Body of pancreas (tissue), 4 donors: ENCODE measurements around the gene GTF2IRD1. TPM values are rescaled to one million over a fixed set of nuclear protein-coding genes. Genes with fewer than 3 reads are reported as not detected.

Source experiments
- ATAC-seq: fragments of 150-250 bp; one replicate; pipeline ENCODE4 v1.9.1; 2016
- DNase-seq, 4 donors: peaks; one replicate each; pipeline ENCODE4 v3.0.0-alpha.2; 2019
- H3K27ac ChIP-seq, 4 donors: fragments of 200-600 bp; sonication (generic); 1 replicate in 3 of 4; 2 replicates in 1 of 4; pipeline versions ENCODE4 v1.5.1 to v1.6.1; 2016 to 2019; ENCODE audit warnings: mild to moderate bottlenecking in 1 of 4, mixed read lengths in 1 of 4, moderate library complexity in 1 of 4
- H3K27me3 ChIP-seq, 2 donors: fragments of 200-600 bp; sonication (generic); one replicate each; pipeline ENCODE4 v1.6.0; 2016; ENCODE audit warnings: mild to moderate bottlenecking in 1 of 2
- H3K36me3 ChIP-seq, 2 donors: fragments of 200-600 bp; sonication (generic); replicated peaks in 1 of 2; 2 replicates each; pipeline ENCODE4 v1.5.1; 2016; ENCODE audit warnings: low read depth in 2 of 2; ENCODE audit not compliant: insufficient read depth in 1 of 2
- H3K4me1 ChIP-seq: fragments of 200-600 bp; sonication (generic); one replicate; pipeline ENCODE4 v1.6.0; 2016
- H3K4me3 ChIP-seq, 2 donors: fragments of 200-600 bp; sonication (generic); 1 replicate in 1 of 2; 2 replicates in 1 of 2; pipeline ENCODE4 v1.5.1; 2016 to 2019
- H3K9me3 ChIP-seq, 3 donors: fragments of 200-600 bp; sonication (generic); 1 replicate in 2 of 3; 2 replicates in 1 of 3; pipeline ENCODE4 v1.5.1; 2016
- POLR2A ChIP-seq, 3 donors: fragments of 450-650 bp; IDR thresholded peaks; one replicate each; pipeline ENCODE4 v1.6.1; 2016; ENCODE audit warnings: antibody characterized with exemption in 3 of 3, mild to moderate bottlenecking in 2 of 3
- WGBS, 2 donors: methylation state at CpG; one replicate each; pipeline ENCODE4 v1.1.5; 2017; 5-methylcytosine and 5-hydroxymethylcytosine counted together
- intact Hi-C: fragments of 100-400 bp; cut with DNase I; formaldehyde crosslinking; loops from one replicate; pipeline ENCODE4 v1.15.1; 2023
- total RNA-seq, 2 donors: library from RNA; depleted of rRNA; stranded (reverse); fragments of >200 nt; gene quantifications; one replicate each; pipeline ENCODE4 v1.1.0, GENCODE V29; 2016
- TF ChIP-seq, protein P1 (sequence below), 7 experiments: fragments of 450-650 bp in 4 of 7; fragments of 200-600 bp in 3 of 7; sonication (generic) in 3 of 7; IDR thresholded peaks; one replicate each; pipeline ENCODE4 v1.5.1; 2016 to 2019; ENCODE audit warnings: antibody characterized with exemption in 7 of 7

The GTF2IRD1 gene
- total RNA-seq, 2 donors from 2014 or later, result 9.2 to 11.2 TPM

DNA sequence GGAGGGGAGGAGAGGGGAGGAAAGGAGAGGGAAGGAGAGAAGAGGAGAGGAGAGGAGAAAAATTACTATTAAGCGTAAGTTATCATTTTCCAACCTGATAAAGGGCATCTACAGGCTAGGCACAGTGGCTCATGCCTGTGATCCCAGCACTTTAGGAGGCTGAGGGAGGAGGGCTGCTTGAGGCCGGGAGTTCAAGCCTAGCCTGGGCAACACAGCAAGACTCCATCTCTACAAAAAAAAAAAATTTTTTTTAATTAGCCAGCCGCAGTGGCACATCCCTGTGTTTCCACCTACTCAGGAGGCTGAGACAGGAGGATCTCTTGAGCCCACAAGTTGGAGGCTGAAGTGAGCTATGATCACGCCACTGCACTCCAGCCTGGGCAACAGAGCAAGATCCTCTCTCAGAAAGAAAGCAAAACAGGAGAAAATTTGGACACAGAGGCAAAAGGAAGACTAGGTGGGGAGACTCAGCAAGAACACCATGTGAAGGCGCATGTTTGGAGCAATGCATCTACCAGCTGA, 168.6 kb downstream of the GTF2IRD1 start:
- DNase-seq, result no peak
- ATAC-seq, result no peak
- no peak overlapping the region for H3K4me3 ChIP-seq
- no peaks in the 10 kb centered on the region for H3K9me3 ChIP-seq
- H3K36me3 ChIP-seq, result no peaks in the 10 kb centered on the region
- intact Hi-C loops, result no loop called here
- no peaks in the 10 kb centered on the region for H3K4me1 ChIP-seq
- TF ChIP-seq POLR2A (IDR thresholded peaks at IDR 0.05), result no peak
- TF ChIP-seq, protein P1, sequence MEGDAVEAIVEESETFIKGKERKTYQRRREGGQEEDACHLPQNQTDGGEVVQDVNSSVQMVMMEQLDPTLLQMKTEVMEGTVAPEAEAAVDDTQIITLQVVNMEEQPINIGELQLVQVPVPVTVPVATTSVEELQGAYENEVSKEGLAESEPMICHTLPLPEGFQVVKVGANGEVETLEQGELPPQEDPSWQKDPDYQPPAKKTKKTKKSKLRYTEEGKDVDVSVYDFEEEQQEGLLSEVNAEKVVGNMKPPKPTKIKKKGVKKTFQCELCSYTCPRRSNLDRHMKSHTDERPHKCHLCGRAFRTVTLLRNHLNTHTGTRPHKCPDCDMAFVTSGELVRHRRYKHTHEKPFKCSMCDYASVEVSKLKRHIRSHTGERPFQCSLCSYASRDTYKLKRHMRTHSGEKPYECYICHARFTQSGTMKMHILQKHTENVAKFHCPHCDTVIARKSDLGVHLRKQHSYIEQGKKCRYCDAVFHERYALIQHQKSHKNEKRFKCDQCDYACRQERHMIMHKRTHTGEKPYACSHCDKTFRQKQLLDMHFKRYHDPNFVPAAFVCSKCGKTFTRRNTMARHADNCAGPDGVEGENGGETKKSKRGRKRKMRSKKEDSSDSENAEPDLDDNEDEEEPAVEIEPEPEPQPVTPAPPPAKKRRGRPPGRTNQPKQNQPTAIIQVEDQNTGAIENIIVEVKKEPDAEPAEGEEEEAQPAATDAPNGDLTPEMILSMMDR (IDR thresholded peaks at IDR 0.05), result no peak
- H3K27me3 ChIP-seq, result no peaks in the 10 kb centered on the region
- no peak overlapping the region for H3K27ac ChIP-seq
- 84 to 86% methylated on average over 5 of the region's 5 CpGs for WGBS, 2 donors

DNA sequence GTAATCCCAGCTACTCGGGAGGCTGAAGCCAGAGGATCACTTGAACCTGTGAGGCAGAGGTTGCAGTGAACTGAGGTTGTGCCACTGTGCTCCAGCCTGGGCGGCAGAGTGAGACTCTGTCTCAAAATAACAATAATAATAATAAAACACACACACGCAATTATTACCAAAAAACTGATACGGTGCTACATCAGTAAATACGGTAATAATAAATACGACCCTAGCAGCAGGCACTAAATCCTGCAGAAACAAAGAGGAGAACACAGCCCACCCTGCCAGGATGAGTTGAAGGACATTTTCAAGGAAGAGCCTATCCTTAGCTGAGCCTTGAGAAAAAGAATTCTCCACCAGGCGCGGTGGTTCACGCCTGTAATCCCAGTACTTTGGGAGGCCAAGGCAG, 169.4 kb downstream of the GTF2IRD1 start:
- DNase-seq (no peak), ATAC-seq (no peak)
- Histone ChIP-seq H3K9me3 (no peaks in the 10 kb centered on the region), H3K27ac (no peak overlapping the region), H3K4me3 (no peak overlapping the region), H3K4me1 (peaks cover 7% of the 10 kb centered on the region), H3K36me3 (no peaks in the 10 kb centered on the region), H3K27me3 (no peaks in the 10 kb centered on the region)
- 74 to 77% methylated on average over 9 of the region's 9 CpGs for WGBS, 2 donors
- TF ChIP-seq, protein P1 (IDR thresholded peaks at IDR 0.05), result no peak
- TF ChIP-seq POLR2A (IDR thresholded peaks at IDR 0.05), result no peak
- intact Hi-C loops, result no loop called here

DNA sequence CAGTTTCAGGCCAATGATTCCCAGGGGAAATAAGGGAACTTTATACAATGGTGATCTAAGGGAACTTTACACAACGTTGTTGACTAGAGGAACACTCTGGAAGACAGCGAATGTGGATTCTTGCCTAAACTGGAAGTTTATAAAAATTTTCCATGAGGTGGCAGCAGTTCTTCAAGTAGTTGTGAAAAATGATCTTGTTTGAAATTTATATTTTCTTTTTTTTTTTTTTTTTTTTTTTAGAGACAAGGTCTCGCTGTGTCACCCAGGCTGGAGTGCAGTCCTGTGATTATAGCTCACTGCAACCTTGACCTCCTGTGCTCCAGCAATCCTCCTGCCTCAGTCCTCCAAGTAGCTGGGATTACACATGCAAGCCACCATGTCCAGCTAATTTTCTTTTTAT, 171.7 kb downstream of the GTF2IRD1 start:
- Histone ChIP-seq H3K36me3 (no peaks in the 10 kb centered on the region), H3K9me3 (no peaks in the 10 kb centered on the region), H3K4me3 (no peak overlapping the region), H3K27ac (no peak overlapping the region), H3K27me3 (no peaks in the 10 kb centered on the region), H3K4me1 (peaks cover 14% of the 10 kb centered on the region)
- no peak for TF ChIP-seq POLR2A (IDR thresholded peaks at IDR 0.05)
- TF ChIP-seq, protein P1 (IDR thresholded peaks at IDR 0.05), result peak in 3 of 7 experiments; percentile 18 to 25 (median 24)
- peak in 1 of 4 donors; percentile 14 for DNase-seq
- WGBS, 2 donors, result 2 to 4% methylated on average over 3 of the region's 3 CpGs
- intact Hi-C loops, result no loop called here
- peak; percentile 50 for ATAC-seq

DNA sequence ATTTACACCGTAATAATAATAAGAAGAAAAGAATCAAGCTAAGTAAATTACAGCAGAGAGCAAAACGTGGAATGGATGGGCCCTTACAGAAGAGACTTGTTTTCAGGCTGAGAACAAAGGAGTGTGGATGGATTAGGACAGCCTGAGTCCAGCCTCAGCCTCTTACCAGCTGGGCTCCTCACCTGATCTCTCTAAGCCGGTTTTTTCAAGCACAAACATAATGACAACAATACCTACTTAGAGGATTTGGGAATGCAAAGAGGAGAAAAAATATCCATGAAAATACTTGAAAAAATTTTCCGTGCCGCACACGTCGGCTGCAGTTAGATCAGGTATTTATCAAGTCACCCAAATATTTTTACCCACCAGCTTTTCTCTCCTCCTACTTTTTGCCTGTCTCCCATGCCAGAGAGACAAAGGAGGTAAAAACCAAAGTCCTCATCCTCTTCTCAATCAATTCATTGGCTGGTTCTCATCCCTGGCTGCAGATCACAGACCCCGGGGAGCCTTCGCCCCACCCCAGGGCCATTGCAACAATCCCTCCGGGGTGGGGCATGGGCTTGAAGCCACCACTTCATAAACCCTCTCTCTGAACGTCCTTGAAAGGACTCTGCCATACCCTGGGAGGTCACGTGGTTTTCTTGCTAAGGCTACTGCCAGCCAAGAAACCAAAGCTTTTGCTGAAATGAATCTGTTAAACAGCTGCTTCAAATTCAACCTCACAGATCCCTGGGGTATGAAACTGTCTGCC, 174.1 kb downstream of the GTF2IRD1 start:
- Histone ChIP-seq H3K4me1 (peaks cover 14% of the 10 kb centered on the region), H3K9me3 (no peaks in the 10 kb centered on the region), H3K27ac (peak overlapping the region; percentile 2 to 60 (median 46)), H3K36me3 (no peaks in the 10 kb centered on the region), H3K27me3 (no peaks in the 10 kb centered on the region), H3K4me3 (no peak overlapping the region)
- 21 to 24% methylated on average over 11 to 12 of the region's 12 CpGs for WGBS, 2 donors
- peak; percentile 39 to 63 (median 62) for DNase-seq
- ATAC-seq, result peak; percentile 85
- intact Hi-C loops, result no loop called here
- no peak for TF ChIP-seq POLR2A (IDR thresholded peaks at IDR 0.05)
- TF ChIP-seq, protein P1 (IDR thresholded peaks at IDR 0.05), result no peak
